GM19467 (cell line): ENCODE results near the gene DYRK2.
"Not testable (repeated sequence)": the region's sequence is repeated elsewhere in the genome, so short reads cannot be mapped to it uniquely, and the experiment has no call there.

ENCODE experiments used
- ATAC-seq: cut with Tn5 transposase; IDR thresholded peaks from one replicate; pipeline ENCODE4 v1.9.1; 2021; ENCODE audit warnings: mild to moderate bottlenecking, moderate library complexity; ENCODE audit not compliant: unreplicated experiment

DYRK2 gene

GRCh38 chr12:67669217-67669933, 20.8 kb downstream of the DYRK2 start:
- no peak for ATAC-seq

GRCh38 chr12:67669934-67670631, 21.5 kb downstream of the DYRK2 start:
- ATAC-seq, result no peak

GRCh38 chr12:67671419-67671818, 22.9 kb downstream of the DYRK2 start:
- ATAC-seq, result no peak

- no peak for ATAC-seq
These were observed 23.3 kb downstream of the DYRK2 start for GRCh38 chr12:67671892-67672291.

- ATAC-seq, result not testable (repeated sequence)
These were observed 24.0 kb downstream of the DYRK2 start for GRCh38 chr12:67672507-67672906.

GRCh38 chr12:67673509-67673908, 25.0 kb downstream of the DYRK2 start:
- ATAC-seq, result not testable (repeated sequence)

- ATAC-seq, result no peak
These were observed 25.9 kb downstream of the DYRK2 start for GRCh38 chr12:67674417-67674816.

- no peak for ATAC-seq
These were observed 28.1 kb downstream of the DYRK2 start for GRCh38 chr12:67676624-67677023.

GRCh38 chr12:67677166-67677565, 28.6 kb downstream of the DYRK2 start:
- ATAC-seq, result no peak

- no peak for ATAC-seq
These were observed 32.7 kb downstream of the DYRK2 start for GRCh38 chr12:67681105-67681778.

- no peak for ATAC-seq
These were observed 33.5 kb downstream of the DYRK2 start for GRCh38 chr12:67681941-67682620.

GRCh38 chr12:67689385-67689784, 40.8 kb downstream of the DYRK2 start:
- no peak for ATAC-seq

- no peak for ATAC-seq
These were observed 42.1 kb downstream of the DYRK2 start for GRCh38 chr12:67690656-67691055.

- no peak for ATAC-seq
These were observed 42.7 kb downstream of the DYRK2 start for GRCh38 chr12:67691220-67691619.

- ATAC-seq, result no peak
These were observed 43.6 kb downstream of the DYRK2 start for GRCh38 chr12:67692135-67692534.

- ATAC-seq, result peak; percentile 65
These were observed 44.4 kb downstream of the DYRK2 start for GRCh38 chr12:67692966-67693365.

- ATAC-seq, result no peak
These were observed 45.3 kb downstream of the DYRK2 start for GRCh38 chr12:67693894-67694293.

GRCh38 chr12:67694306-67694900, 45.9 kb downstream of the DYRK2 start:
- no peak for ATAC-seq

GRCh38 chr12:67695974-67696373, 47.4 kb downstream of the DYRK2 start:
- no peak for ATAC-seq

GRCh38 chr12:67697443-67697842, 48.9 kb downstream of the DYRK2 start:
- no peak for ATAC-seq

- ATAC-seq, result no peak
These were observed 49.4 kb downstream of the DYRK2 start for GRCh38 chr12:67697967-67698366.
